SK-N-SH treated with all-trans-retinoic acid at 6 μM for 48 hours (cell line): ENCODE results near the gene CHI3L1.

Source experiments
- ATAC-seq: fragments of 200-7000 bp; cut with Tn5 transposase; 3 replicates; pipeline ENCODE4 v1.9.1; 2020; ENCODE audit warnings: mild to moderate bottlenecking, moderate library complexity
- ARNTL ChIP-seq: fragments of 450-650 bp; formaldehyde crosslinking; IDR thresholded peaks from 2 replicates; pipeline ENCODE4 v1.5.0; 2020; ENCODE audit warnings: low read depth, mild to moderate bottlenecking, moderate library complexity, borderline replicate concordance
- BACH2 ChIP-seq: fragments of 250-450 bp; sonication (Bioruptor Pico); IDR thresholded peaks from 2 replicates; pipeline ENCODE4 v1.9.0; 2021; ENCODE audit warnings: mild to moderate bottlenecking, borderline replicate concordance
- CREB5 ChIP-seq: fragments of 250-450 bp; sonication (Bioruptor Pico); IDR thresholded peaks from 2 replicates; pipeline ENCODE4 v1.5.1; 2020; ENCODE audit warnings: low read depth, mild to moderate bottlenecking, moderate library complexity
- ESRRG ChIP-seq: fragments of 250-450 bp; sonication (Bioruptor Pico); IDR thresholded peaks from 2 replicates; pipeline ENCODE4 v1.6.1; 2021; ENCODE audit warnings: mild to moderate bottlenecking
- GLIS3 ChIP-seq: fragments of 250-450 bp; sonication (Bioruptor Pico); IDR thresholded peaks from 2 replicates; pipeline ENCODE4 v1.5.0; 2020; ENCODE audit warnings: mild to moderate bottlenecking, moderate library complexity
- ISL1 ChIP-seq: fragments of 250-450 bp; sonication (Bioruptor Pico); IDR thresholded peaks from 2 replicates; pipeline ENCODE4 v2.1.2; 2022; ENCODE audit warnings: mild to moderate bottlenecking, moderate library complexity
- OSR1 ChIP-seq: fragments of 250-450 bp; sonication (Bioruptor Pico); IDR thresholded peaks from 2 replicates; pipeline ENCODE4 v1.8.0; 2022; ENCODE audit warnings: moderate library complexity, mild to moderate bottlenecking, inconsistent platforms
- PATZ1 ChIP-seq: fragments of 250-450 bp; sonication (Bioruptor Pico); IDR thresholded peaks from 2 replicates; pipeline ENCODE4 v1.8.0; 2020; ENCODE audit warnings: mild to moderate bottlenecking, moderate library complexity, borderline replicate concordance
- POU6F1 ChIP-seq: fragments of 250-450 bp; sonication (Bioruptor Pico); IDR thresholded peaks from 2 replicates; pipeline ENCODE4 v1.8.0; 2021; ENCODE audit warnings: low read depth, mild to moderate bottlenecking, moderate library complexity, borderline replicate concordance
- PPARA ChIP-seq: fragments of 250-450 bp; sonication (Bioruptor Pico); IDR thresholded peaks from 2 replicates; pipeline ENCODE4 v1.5.0; 2020; ENCODE audit warnings: mild to moderate bottlenecking, borderline replicate concordance
- RARB ChIP-seq: fragments of 250-450 bp; sonication (Bioruptor Pico); IDR thresholded peaks from 2 replicates; pipeline ENCODE4 v1.8.0; 2021; ENCODE audit warnings: mild to moderate bottlenecking, moderate library complexity
- SNAI2 ChIP-seq: fragments of 250-450 bp; sonication (Bioruptor Pico); IDR thresholded peaks from 2 replicates; pipeline ENCODE4 v1.5.0; 2020; ENCODE audit warnings: mild to moderate bottlenecking, moderate library complexity
- TCF4 ChIP-seq: fragments of 250-450 bp; sonication (Bioruptor Pico); IDR thresholded peaks from 2 replicates; pipeline ENCODE4 v1.8.0; 2021; ENCODE audit warnings: mild to moderate bottlenecking, moderate library complexity, borderline replicate concordance
- TOX ChIP-seq: fragments of 250-450 bp; sonication (Bioruptor Pico); IDR thresholded peaks from 2 replicates; pipeline ENCODE4 v1.8.0; 2021; ENCODE audit warnings: mild to moderate bottlenecking, moderate library complexity, borderline replicate concordance
- TSHZ2 ChIP-seq: fragments of 250-450 bp; sonication (Bioruptor Pico); IDR thresholded peaks from 2 replicates; pipeline ENCODE4 v1.5.0; 2020; ENCODE audit warnings: mild to moderate bottlenecking, moderate library complexity
- ZFP30 ChIP-seq: fragments of 450-650 bp; formaldehyde crosslinking; IDR thresholded peaks from 2 replicates; pipeline ENCODE4 v1.5.0; 2022; ENCODE audit warnings: mild to moderate bottlenecking, moderate library complexity
- ZNF565 ChIP-seq: fragments of 450-650 bp; formaldehyde crosslinking; conservative IDR thresholded peaks from 2 replicates; pipeline ENCODE4 v1.5.0; 2020; ENCODE audit warnings: low read depth, mild to moderate bottlenecking, moderate library complexity
- ZNF70 ChIP-seq: fragments of 450-650 bp; formaldehyde crosslinking; IDR thresholded peaks from 2 replicates; pipeline ENCODE4 v1.5.0; 2020; ENCODE audit warnings: mild to moderate bottlenecking, moderate library complexity
- ZNF8 ChIP-seq: fragments of 450-650 bp; formaldehyde crosslinking; IDR thresholded peaks from 2 replicates; pipeline ENCODE4 v1.5.0; 2020; ENCODE audit warnings: mild to moderate bottlenecking, moderate library complexity
- TF ChIP-seq, protein P1 (sequence below): fragments of 250-450 bp; sonication (Bioruptor Pico); IDR thresholded peaks from 2 replicates; pipeline ENCODE4 v1.5.1; 2021; ENCODE audit warnings: mild to moderate bottlenecking, moderate library complexity

CHI3L1 gene

GRCh38 chr1:203228670-203229069, 42.2 kb upstream of the CHI3L1 start:
- no peak for ATAC-seq
- TF ChIP-seq POU6F1 (no peak), ESRRG (CRISPR knock-in tag) (no peak), CREB5 (CRISPR knock-in tag) (no peak), ARNTL (no peak), ZNF565 (no peak), PATZ1 (CRISPR knock-in tag) (no peak), BACH2 (CRISPR knock-in tag) (no peak), RARB (CRISPR knock-in tag) (no peak), ISL1 (CRISPR knock-in tag) (no peak)

DNA sequence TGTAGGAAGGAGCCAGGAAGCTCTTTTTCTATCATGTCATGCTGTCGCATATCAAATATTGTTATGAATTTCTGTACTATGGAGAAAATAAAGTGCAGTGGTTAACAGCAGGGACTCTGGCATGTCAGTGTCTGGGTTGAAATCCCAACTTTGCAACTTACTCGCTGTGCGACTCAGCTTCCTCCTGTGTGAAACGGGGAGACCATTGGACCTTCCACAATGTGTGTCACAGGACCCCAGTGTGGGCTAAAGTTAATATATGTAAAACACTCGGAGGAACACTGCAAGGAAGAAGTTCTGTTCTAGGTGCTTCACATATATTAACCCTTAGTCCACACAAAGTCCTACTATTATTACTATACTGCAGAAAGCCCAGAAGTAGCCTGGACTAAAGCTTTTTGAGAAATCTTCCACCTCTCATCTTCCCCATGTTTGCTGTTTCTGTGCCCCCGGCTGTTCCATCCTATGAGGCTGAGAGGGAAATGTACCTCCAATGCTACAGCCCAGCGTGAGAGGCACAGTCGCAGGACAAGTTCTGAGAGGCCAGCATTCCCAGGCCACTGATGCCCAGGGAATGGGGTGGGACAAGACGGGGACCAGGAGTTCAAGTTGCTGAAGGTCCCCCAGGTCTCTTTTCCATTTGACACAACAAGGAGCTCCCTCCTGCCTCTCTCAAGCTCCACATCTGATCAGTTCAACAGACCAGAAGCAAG, 41.0 kb upstream of the CHI3L1 start:
- ATAC-seq: no peak
- TF ChIP-seq CREB5 (CRISPR knock-in tag): no peak
- TF ChIP-seq BACH2 (CRISPR knock-in tag): no peak
- TF ChIP-seq ESRRG (CRISPR knock-in tag): no peak
- no peak for TF ChIP-seq PATZ1 (CRISPR knock-in tag)
- no peak for TF ChIP-seq GLIS3
- no peak for TF ChIP-seq ARNTL
- no peak for TF ChIP-seq ISL1 (CRISPR knock-in tag)
- TF ChIP-seq PPARA: no peak
- no peak for TF ChIP-seq SNAI2 (CRISPR knock-in tag)
- TF ChIP-seq ZNF8 (CRISPR knock-in tag): no peak
- no peak for TF ChIP-seq OSR1 (CRISPR knock-in tag)
- no peak for TF ChIP-seq ZNF70 (CRISPR knock-in tag)
- TF ChIP-seq RARB (CRISPR knock-in tag): no peak
- no peak for TF ChIP-seq TSHZ2
- TF ChIP-seq, all 23 proteins: peak for 0

- ATAC-seq: no peak
- TF ChIP-seq TOX (CRISPR knock-in tag) (no peak), GLIS3 (no peak), ESRRG (CRISPR knock-in tag) (no peak), CREB5 (CRISPR knock-in tag) (no peak), TCF4 (CRISPR knock-in tag) (no peak), TSHZ2 (no peak), SNAI2 (CRISPR knock-in tag) (no peak), OSR1 (CRISPR knock-in tag) (no peak), ZFP30 (CRISPR knock-in tag) (no peak)
- TF ChIP-seq, protein P1, sequence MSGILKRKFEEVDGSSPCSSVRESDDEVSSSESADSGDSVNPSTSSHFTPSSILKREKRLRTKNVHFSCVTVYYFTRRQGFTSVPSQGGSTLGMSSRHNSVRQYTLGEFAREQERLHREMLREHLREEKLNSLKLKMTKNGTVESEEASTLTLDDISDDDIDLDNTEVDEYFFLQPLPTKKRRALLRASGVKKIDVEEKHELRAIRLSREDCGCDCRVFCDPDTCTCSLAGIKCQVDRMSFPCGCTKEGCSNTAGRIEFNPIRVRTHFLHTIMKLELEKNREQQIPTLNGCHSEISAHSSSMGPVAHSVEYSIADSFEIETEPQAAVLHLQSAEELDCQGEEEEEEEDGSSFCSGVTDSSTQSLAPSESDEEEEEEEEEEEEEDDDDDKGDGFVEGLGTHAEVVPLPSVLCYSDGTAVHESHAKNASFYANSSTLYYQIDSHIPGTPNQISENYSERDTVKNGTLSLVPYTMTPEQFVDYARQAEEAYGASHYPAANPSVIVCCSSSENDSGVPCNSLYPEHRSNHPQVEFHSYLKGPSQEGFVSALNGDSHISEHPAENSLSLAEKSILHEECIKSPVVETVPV (CRISPR knock-in tag): no peak
These were observed 38.6 kb upstream of the CHI3L1 start for GRCh38 chr1:203225071-203225470.
